D721Med (cell line): ENCODE results near the gene ZNF579.

Experiments
- DNase-seq: peaks from one replicate; pipeline ENCODE4 v3.0.0; 2011; ENCODE audit warnings: low spot score; ENCODE audit not compliant: insufficient read length
- FAIRE-seq: peaks from 2 replicates; lab custom pipeline; 2011; peaks lifted over from hg19 to GRCh38; lab: Jason Lieb, UNC
- TF ChIP-seq, protein P1 (sequence below): IDR thresholded peaks from 2 replicates; pipeline ENCODE4 v1.5.1; 2012; ENCODE audit warnings: mild to moderate bottlenecking, control low read depth; ENCODE audit not compliant: insufficient read depth; ENCODE audit errors: missing control alignments

ZNF579 gene

DNA sequence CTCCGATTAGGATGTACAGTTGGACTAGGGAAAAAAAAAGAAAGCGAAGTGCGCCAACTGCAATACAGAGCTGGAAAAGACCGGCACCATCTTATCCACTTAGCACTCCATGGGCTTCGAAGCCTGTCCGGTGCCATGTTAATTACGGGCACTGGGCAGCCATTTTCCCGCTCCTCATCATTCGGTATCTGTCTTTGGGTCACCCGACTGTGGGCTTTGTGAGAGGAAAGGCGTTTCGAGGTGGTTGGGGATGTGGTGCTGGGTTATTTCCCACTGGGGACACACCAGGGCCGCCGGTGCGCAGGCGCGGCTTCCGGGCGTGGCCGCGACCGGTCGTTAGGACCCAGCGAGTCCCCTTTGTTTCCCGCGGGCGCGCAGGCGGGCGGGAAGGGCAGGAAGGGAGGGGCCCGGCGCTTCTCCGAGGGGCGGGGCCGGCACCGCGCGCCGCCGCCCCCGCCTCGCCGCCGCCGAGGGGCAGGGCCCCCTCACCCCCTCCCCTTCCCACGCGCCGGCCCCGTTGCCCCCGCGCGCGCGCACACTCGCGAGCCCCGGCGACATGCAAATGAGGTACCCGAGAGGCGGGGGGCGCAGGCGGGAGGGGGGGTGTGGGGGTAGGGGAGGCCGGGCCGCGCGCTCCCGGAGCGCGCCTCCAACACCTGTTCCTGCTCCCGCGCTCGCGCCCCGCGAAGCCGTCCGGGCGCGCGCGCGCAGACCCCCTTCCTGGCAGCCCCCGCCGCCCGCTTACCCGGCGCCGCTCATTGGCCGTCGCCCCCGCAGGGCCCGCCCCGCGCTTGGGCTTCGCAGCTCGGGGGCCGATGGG is 19.4 kb upstream of the ZNF579 start, which contains the start of gene ZNF524:
Gene ZNF524, plus strand, starts transcription at position 447 of the 820 bp plus-strand sequence. CDS start 1,825 bp downstream, outside the sequence.
- FAIRE-seq (no peak), DNase-seq (peak; percentile 82)
- TF ChIP-seq, protein P1, sequence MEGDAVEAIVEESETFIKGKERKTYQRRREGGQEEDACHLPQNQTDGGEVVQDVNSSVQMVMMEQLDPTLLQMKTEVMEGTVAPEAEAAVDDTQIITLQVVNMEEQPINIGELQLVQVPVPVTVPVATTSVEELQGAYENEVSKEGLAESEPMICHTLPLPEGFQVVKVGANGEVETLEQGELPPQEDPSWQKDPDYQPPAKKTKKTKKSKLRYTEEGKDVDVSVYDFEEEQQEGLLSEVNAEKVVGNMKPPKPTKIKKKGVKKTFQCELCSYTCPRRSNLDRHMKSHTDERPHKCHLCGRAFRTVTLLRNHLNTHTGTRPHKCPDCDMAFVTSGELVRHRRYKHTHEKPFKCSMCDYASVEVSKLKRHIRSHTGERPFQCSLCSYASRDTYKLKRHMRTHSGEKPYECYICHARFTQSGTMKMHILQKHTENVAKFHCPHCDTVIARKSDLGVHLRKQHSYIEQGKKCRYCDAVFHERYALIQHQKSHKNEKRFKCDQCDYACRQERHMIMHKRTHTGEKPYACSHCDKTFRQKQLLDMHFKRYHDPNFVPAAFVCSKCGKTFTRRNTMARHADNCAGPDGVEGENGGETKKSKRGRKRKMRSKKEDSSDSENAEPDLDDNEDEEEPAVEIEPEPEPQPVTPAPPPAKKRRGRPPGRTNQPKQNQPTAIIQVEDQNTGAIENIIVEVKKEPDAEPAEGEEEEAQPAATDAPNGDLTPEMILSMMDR = no peak

DNA sequence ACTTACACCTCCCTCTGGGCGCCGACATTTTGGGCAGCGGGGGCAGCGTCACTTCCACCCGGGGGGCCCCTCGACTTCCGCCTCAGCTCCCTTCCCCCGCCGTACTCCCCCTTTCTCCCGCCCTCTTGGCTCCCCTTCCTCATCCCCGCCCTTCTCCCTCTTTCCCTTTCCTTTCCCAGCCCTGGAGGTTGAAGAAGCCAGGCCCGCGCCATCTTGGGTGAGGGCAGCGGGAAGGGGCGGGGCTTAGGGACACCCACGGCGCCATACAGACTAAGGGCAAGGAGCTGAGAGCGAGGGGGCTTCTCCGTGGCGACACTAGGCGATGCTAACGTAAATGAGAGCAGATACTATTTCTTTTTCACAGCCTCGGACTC is 18.8 kb upstream of the ZNF579 start, which contains the start of gene FIZ1:
Gene FIZ1, minus strand, starts transcription at position 50 of the 374 bp plus-strand sequence. CDS start 1,652 bp downstream, outside the sequence.
- peak; percentile 62 for DNase-seq
- TF ChIP-seq, protein P1 = no peak
- no peak for FAIRE-seq

DNA sequence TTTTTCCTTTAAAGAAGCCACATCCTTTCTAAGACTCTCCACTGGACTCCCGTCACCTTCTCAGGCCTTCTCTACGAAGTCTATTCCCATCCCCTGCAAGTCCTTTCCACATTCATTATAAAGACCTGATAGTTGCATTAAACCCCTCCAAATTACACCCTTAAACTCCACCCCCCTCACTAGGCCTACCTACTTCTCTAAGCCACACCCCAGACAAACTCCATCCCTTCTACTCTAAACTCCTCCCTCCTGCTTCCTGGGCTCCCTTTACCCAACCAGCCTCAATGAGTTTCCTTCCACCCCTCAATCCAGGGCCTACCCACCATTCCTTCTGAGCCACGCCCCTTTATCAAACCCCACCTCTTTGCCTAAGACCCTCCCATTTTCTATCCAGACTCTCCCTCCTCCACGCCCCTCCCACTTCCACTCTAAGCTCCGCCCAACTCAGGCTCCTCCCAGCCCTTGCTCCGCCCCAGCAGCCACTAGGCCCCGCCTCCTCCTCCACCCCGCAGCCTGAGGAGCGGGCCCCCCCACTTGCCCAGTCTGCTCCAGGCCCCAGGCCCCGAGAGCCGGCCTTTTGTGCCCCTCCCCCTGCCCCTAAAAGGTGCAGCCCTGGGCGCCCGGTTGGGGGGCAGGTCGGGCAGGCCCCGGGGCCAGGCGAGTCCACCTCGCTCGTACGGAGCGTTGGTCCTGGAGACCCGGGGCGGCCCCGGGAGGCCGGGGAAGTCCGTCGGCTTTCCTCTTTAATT is 18.2 kb upstream of the ZNF579 start:
- FAIRE-seq (no peak), DNase-seq (no peak)
- TF ChIP-seq, protein P1 = no peak

DNA sequence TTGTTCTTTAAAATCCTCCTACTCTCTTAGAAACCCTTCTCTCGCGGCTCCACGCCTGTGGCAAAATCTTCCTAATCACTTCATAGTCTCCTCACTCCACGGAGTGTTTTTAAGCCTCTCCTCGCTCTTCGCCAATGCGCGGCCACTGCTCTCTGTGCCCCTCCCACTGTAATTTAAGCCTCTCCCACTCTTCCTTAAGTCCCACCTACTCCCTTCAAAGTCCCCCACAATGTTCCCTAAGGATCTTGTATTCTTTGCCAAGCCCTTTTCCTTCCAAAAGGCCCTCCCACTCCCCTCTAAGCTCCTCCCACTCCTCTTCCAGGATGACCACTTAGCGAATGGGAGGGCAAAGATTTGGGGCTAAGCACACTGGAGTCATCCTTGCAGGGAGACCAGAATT is 17.4 kb upstream of the ZNF579 start:
- no peak for FAIRE-seq
- TF ChIP-seq, protein P1 = no peak
- DNase-seq = no peak

DNA sequence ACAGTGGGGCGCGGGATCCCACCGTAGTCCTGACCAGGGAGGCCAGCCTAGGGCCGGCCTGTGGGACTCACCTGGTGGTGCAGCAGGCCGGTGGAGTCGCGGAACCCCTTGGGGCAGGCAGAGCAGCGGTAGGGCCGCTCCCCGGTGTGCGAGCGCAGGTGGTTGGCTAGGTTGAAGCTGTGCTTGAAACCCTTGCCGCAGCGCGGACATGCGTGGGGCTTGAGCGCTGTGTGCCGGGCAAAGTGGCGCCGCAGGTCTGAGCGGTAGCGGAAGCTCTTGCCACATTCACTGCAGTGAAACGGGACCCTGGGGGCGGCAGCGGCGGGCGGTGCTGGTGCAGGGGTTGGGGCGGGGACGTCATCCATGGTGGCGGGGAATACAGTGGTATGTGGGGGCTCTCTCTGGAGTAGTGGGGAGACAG is 16.9 kb upstream of the ZNF579 start:
- TF ChIP-seq, protein P1 = no peak
- DNase-seq (no peak), FAIRE-seq (no peak)

DNA sequence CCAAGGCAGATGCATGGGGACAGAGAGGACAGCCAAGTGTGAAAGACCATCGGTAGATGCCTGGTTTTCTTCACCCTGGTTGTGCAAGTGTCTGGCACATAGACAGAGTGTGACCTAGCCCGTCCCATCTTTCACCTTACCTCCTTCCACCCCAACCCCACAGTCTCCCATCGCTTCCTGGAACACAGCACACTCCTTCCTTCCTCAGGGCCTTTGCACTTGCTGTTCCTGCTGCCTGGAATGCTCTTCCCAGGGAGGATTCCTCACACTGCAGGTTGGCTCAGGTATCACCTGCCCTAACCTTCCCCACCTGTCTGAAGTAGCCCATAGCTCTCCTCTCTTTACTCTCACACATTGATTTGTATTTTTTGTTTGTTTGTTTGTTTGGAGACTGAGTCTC is 15.7 kb upstream of the ZNF579 start:
- DNase-seq = no peak
- FAIRE-seq = no peak
- TF ChIP-seq, protein P1 = no peak
